DMS79 (cell line): ENCODE results near the gene RMC1.
A peak's percentile ranks its signal among the peaks of the same experiment; 100 is the strongest.
"Not testable (repeated sequence)": the region's sequence is repeated elsewhere in the genome, so short reads cannot be mapped to it uniquely, and the experiment has no call there.

ENCODE experiments used
- DNase-seq: peaks from one replicate; lab custom pipeline; 2025; lab: John Stamatoyannopoulos, UW

The RMC1 gene

GRCh38 chr18:23503038-23503962 lies at the start of gene RMC1:
TSS of gene RMC1 (plus strand) at chr18:23503511. CDS start at chr18:23503619, 108 bp downstream.
- peak; percentile 88 for DNase-seq

DNA sequence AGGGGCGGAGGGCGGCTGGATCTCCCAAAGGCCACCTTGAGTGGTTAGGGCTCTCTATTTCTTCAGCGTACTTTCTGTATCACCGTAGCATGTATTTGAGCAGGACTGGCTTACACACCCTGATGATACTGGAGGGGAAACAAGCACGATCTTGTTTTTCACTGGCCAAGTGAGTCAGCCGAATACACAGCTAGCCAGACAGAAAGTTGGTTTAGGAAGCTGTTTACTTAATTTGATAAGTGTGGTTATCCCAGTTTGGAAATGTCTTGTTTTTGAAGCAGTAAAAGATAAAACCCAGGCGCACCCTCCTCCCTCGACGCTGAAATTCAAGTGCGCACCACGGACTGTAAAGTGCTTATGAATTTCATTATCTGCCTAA lies 49.6 kb upstream of the RMC1 start:
- peak; percentile 3 for DNase-seq

DNA sequence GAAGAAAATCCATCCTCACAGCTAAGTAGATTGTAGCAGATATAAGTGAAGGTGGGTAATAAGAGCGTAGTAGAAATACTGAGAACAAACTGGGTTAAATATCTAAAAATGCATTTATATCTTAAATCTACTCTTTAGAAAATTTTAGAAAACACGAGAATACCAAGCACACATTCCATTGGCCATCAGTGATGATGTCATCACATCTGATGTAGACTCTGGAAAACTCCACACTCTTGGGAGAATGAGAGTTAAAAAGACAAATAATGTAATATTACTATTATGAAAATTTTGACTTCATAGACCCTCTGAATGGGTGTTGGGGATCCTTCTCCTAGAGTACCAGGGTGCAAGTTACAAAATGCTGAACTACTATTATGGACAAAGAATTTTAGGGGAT lies 46.5 kb upstream of the RMC1 start:
- no peak for DNase-seq

DNA sequence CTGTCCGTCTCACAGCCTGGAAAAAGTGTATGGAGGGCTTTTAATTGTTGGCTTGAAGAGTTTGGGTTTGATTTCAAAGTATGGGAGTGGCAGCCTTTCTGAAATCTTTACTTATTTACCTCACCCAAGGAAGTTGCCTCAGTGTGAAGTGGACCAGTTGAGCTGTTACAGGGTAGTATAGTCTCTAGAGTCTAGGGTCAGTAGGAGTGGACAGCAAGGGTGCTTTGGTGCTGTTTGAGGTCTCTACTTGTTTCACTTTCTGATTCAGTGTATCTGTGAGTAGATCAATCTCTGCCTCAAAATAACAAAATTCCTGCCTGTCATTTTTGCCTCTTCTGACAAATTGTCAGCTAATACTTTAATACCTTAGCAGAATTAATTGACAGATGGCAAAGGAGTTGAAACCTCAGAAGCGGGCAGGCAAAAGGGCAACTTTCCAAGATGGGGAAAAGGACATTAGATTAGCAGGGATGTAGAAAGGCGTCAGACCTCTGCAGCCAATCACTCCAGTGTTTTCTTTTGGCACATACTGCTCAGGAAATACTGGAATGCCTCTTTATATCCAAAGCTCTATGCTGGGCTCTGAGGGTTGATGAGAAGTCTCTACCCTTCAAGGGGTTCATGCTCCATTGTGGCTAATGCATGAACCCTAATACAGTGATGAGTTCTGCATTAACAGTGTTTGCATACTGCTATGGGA lies 44.3 kb upstream of the RMC1 start:
- DNase-seq = no peak

- no peak for DNase-seq
Measured at GRCh38 chr18:23459530-23459921, 43.8 kb upstream of the RMC1 start.

GRCh38 chr18:23460285-23461273 lies 42.7 kb upstream of the RMC1 start:
- no peak for DNase-seq

GRCh38 chr18:23462876-23463275 lies 40.4 kb upstream of the RMC1 start:
- no peak for DNase-seq

DNA sequence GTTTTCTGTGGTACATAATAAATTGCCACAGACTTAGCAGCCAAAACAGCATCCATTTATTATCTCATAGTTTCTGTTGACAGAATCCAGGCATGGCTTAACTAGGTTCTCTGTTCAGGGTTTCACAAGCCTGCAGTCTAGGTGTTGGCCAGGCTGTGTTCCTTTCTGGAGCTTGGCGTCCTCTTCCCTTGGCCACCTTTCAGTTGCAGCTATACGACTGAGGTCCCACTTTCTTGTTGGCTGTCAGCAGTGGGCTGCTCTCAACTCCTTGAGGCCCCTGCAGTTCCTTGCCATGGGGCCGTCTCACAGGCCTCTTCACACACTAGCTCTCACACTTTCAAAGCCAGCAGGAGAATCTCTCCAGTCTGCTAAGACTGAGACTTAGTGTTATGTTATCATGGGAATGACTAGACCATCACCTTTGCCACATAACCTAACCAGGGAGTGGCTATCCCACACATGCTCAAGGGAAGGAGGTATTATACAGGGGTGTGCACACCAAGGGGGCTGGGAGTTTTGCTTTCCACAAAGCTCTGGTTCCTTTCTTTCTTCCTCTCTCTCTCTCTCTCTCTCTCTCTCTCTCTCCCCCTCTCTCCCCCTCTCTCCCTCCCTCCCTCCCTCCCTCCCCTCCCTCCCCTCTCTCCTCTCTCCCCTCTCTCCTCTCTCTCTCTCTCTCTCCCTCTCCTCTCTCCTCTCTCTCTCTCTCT lies 34.4 kb upstream of the RMC1 start:
- no peak for DNase-seq

DNA sequence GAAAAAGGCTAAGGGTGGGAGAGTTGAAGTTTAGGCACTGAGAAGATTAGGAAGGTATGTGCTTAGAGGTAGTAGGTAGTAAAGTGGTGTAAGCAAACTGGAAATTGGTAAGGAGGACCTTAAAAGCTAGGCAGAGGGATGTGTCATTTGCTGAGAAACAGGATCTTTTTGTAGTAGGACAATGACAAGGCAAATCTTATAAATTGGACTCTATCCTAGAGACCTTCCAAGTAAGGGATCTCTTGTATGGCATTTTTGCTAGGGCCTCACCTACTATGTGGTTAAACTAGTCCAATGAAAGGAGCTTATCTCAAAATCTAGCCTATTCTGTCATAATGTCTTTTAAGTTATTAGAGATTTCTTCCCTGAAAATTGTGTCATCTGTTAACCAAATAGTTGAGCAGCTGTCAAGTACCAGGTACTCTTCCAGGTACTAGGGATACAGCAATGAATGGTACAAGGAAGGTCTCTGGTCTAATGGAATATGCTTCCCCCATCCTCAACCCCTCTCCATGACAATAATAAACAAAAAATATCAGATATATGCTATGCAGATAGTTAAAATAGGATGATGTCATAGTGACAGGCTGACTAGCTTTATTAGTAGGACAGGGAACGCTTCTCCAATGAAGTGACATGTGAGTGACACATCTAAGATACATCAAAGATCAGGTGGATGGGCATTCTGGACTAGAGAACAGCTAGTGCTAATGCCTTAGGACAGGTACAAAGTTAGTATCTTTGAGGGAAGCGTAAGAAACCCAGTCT lies 32.5 kb upstream of the RMC1 start:
- no peak for DNase-seq

DNA sequence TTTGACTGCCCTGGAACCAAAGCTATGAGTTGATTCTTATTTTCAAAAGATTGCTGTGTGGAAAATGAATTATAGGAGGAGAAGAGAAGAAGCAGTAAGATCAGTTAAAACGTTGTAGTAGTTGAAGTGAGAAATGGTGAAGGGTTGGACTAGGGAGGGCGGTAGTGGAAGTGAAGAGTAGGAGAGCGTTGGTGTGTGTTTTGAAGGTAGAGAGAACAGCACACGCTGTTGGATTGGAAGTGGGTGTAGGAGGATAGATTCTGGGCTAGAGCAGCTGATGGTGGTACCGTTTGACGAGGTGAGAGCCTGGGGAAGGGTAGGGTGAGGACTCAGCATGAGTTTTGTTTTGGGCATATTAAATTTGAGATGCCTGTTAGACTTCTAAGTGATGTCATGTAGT lies 31.8 kb upstream of the RMC1 start:
- no peak for DNase-seq

DNA sequence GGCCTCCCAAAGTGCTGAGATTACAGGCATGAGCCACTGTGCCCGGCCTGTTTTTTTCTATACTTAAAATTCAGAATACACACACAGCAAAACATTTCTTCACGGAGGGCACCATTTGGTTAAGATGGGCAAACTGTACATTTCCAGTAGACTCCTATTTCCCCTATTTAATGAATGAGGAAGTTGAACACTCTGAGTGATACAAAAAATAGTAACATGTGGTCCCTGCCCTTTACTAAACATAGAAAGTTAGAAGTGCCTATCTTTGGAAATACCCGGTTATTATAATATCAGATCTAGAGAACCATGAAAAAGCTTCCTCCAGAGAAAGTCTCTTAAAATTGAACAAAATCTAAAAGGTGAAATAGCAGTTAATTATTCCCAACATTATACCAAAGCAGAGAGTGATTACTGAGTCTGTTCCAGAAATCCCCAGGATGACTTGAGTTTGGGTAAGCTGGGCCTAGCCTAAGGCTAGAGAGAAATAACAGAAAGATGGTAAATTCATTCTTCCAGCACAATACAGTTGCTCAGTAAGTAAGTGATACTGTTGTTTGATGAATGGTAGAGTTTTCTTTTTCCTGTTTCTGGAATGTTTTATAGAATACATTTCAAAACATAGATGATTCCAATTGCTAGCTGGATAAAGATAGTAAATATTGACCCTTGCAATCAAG lies 23.3 kb upstream of the RMC1 start:
- DNase-seq = no peak

DNA sequence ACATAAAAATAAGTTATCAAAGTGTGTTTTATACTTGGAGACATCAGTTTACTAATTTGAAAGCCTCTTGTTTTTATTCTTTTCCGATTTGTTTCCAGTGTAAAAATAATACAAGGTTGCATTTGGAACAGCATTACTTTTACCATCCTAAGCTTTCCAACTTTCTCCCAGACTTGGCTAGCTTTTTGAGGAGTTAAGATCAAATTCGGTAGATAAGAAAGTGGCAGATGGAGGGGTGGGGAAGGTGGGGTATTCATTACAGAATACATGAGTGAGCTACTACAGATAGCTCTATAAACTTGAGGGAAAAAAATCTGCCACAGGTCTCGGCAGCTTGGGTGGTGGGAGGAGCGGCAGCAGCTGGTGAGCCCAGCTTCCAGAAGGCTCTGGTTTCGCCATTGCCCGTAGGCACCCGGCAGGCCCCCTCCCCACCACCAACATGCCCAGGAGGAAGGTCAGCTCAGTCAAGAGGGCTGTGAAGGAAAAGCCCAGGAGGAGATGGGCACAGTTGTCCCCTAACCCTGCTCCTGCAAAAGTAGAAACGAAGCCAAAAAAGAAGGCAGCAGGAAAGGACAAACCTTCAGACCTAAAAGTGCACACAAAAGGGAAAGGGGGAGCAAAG lies 18.6 kb upstream of the RMC1 start:
- no peak for DNase-seq

DNA sequence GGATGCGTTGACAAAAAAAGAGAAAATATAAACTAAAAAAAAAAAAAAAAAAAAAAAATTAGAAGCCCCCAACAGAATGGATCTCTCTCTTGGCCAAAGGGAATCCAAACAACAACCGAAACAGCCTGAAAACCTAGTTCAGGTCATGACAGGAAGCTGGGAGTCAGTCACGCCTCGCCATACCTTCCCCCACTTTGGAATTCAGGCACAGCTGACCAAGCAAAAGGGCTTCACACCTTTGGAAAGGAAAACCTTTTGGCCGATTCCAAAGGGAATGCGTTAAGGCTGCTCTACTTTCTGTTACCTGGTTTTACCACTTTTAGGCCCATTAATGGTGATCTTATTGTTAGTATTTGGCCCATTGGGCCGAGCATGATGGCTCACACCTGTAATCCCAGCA lies 17.9 kb upstream of the RMC1 start:
- DNase-seq = no peak

DNA sequence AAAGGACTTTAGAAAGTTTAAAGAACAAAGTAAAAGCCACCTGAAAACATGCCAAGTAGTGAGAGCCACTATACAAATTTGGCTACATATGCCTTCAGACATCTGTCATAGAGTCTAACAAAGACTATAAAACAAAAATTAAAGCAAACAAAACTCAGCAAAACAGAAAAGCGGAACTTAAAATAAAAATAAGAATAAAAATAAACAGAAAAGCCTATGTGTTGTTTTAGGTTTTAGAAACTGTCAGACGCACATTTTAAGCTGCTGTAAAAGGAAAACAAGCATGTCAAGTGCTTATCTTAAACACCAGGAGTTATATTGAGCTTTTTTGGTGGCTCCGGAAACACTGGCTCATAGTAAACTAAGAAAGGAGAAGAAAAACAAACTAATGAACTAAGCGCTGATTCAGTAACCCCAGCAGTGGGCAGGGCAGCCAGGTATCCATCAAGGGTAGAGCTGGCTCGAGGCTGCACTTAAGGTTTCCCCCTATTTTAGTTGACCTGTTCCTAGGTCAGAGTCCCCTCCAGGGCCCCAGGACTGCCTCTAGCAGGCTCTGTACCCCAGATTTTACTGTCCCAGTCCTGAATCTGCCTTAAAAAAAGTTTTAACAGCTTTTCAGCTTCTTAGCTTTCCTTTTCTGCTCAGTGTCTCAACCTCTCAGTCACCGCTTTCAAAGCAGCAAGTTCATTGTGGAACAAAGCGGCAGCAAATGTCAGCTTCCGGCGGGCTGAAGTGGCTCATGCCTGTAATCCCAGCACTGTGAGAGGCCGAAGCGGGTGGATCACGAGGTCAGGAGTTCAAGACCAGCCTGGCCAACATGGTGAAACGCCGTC lies 15.4 kb upstream of the RMC1 start:
- DNase-seq = no peak

GRCh38 chr18:23489586-23489985 lies 13.7 kb upstream of the RMC1 start:
- DNase-seq = not testable (repeated sequence)

- DNase-seq = no peak
Measured at GRCh38 chr18:23493654-23494053, 9.7 kb upstream of the RMC1 start.

DNA sequence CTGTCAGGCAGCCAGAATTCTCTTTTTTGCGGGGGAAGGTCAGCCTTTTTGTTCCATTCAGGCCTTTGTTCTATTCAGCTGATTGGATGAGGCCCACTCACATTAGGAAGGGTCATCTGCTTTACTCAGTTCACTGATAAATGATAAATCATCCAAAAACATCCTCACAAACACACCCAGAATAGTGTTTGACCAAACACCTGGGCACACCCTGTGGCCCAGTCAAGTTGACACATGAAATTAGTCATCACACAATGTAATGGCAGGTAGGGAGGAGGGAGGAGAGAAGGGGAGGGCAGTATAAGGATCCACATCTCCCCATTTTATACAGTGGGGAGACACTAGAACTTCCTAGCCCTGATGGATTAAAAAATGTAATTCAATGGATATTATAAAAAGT lies 8.3 kb upstream of the RMC1 start:
- DNase-seq = no peak

GRCh38 chr18:23495723-23496440 lies 7.4 kb upstream of the RMC1 start:
- no peak for DNase-seq
